ENCODE data around the gene CUL7.

The CUL7 gene

GRCh38 chr6:43016943-43017334 lies 36.7 kb downstream of the CUL7 start:
- peaks cover 14 to 34% (median 30%) of the 10 kb centered on the region in 3 donors for H3K36me3 ChIP-seq
- no peaks in the 10 kb centered on the region for H3K27me3 ChIP-seq
- H3K4me3 ChIP-seq, result no peak overlapping the region
- peak overlapping the region in 1 of 2 donors; percentile 45 for H3K27ac ChIP-seq
- intact Hi-C loops (cut with DNase I; ENCODE audit: low total_unique reads), result no loop called here
- TF ChIP-seq, protein P1, sequence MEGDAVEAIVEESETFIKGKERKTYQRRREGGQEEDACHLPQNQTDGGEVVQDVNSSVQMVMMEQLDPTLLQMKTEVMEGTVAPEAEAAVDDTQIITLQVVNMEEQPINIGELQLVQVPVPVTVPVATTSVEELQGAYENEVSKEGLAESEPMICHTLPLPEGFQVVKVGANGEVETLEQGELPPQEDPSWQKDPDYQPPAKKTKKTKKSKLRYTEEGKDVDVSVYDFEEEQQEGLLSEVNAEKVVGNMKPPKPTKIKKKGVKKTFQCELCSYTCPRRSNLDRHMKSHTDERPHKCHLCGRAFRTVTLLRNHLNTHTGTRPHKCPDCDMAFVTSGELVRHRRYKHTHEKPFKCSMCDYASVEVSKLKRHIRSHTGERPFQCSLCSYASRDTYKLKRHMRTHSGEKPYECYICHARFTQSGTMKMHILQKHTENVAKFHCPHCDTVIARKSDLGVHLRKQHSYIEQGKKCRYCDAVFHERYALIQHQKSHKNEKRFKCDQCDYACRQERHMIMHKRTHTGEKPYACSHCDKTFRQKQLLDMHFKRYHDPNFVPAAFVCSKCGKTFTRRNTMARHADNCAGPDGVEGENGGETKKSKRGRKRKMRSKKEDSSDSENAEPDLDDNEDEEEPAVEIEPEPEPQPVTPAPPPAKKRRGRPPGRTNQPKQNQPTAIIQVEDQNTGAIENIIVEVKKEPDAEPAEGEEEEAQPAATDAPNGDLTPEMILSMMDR (IDR thresholded peaks at IDR 0.05), result no peak
- H3K9me3 ChIP-seq, result no peaks in the 10 kb centered on the region
- no peak for DNase-seq
- H3K4me1 ChIP-seq, result peaks cover 0 to 58% (median 44%) of the 10 kb centered on the region in 4 donors

- TF ChIP-seq, protein P1 (IDR thresholded peaks at IDR 0.05), result no peak
- no peak for DNase-seq
- peaks cover 0 to 58% (median 45%) of the 10 kb centered on the region in 4 donors for H3K4me1 ChIP-seq
- peak overlapping the region in 1 of 2 donors; percentile 45 for H3K27ac ChIP-seq
- H3K27me3 ChIP-seq, result no peaks in the 10 kb centered on the region
- no peak overlapping the region for H3K4me3 ChIP-seq
- peaks cover 19 to 40% (median 36%) of the 10 kb centered on the region in 3 donors for H3K36me3 ChIP-seq
- H3K9me3 ChIP-seq, result no peaks in the 10 kb centered on the region
- intact Hi-C loops (cut with DNase I; ENCODE audit: low total_unique reads), result no loop called here
Observed at GRCh38 chr6:43016176-43016942, 37.3 kb downstream of the CUL7 start.

DNA sequence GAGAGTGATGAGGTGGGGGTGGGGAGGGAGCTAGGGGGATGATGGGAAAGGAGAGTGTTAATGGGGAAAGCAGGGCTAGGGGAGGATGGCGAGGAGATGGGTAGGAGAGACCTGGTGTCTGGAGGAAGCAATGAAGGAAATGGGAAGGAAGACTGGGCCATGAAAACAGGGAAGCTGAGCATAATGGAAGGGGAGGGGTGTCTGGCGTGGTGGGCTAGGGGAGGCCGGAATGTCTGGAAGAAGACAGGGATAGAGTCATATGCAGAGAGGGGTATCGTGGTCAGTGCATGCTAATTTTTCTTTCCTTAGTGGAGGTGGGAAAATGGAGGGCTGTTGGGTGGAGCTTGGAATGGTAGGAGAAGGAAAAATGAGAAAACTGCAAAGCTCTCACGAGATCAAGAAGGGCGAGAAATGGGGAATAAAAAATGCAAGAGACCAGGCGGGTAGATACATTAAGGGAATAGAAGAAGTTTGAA lies 39.2 kb downstream of the CUL7 start:
- Histone ChIP-seq H3K4me3 (peak overlapping the region; percentile 71 to 83), H3K27ac (peak overlapping the region; percentile 85 to 86), H3K4me1 (peaks cover 0 to 49% (median 41%) of the 10 kb centered on the region in 4 donors), H3K9me3 (no peaks in the 10 kb centered on the region), H3K36me3 (peaks cover 33 to 53% (median 47%) of the 10 kb centered on the region in 3 donors), H3K27me3 (no peaks in the 10 kb centered on the region)
- TF ChIP-seq, protein P1 (IDR thresholded peaks at IDR 0.05), result no peak
- intact Hi-C loops (cut with DNase I; ENCODE audit: low total_unique reads), result loop anchor here (5.0 kb wide), 3 partner anchors 38 to 108 kb away; partner anchors contain the start of genes CNPY3 and CUL7
- no peak for DNase-seq

GRCh38 chr6:43013843-43014433 lies 39.7 kb downstream of the CUL7 start, which contains the start of the genes KLHDC3 and MEA1:
TSS of gene KLHDC3 (plus strand) at chr6:43014249. CDS start at chr6:43017193, 2,944 bp downstream.
TSS of gene MEA1 (minus strand) at chr6:43013946. CDS start at chr6:43013813, 133 bp downstream.
- DNase-seq, result peak; percentile 99 to 100
- Histone ChIP-seq H3K27ac (peak within 1 kb of the TSS; percentile 86 to 89), H3K36me3 (peaks cover 33 to 53% (median 47%) of the 10 kb centered on the region in 3 donors), H3K4me1 (peaks cover 0 to 49% (median 41%) of the 10 kb centered on the region in 4 donors), H3K27me3 (no peaks in the 10 kb centered on the region), H3K9me3 (no peaks in the 10 kb centered on the region), H3K4me3 (peak within 1 kb of the TSS; percentile 71 to 83)
- TF ChIP-seq, protein P1 (IDR thresholded peaks at IDR 0.05), result no peak
- intact Hi-C loops (cut with DNase I; ENCODE audit: low total_unique reads), result loop anchor here (5.0 kb wide), 3 partner anchors 38 to 108 kb away; partner anchors contain the start of genes CNPY3 and CUL7

GRCh38 chr6:43013097-43013842 lies 40.4 kb downstream of the CUL7 start:
- H3K4me3 ChIP-seq, result peak overlapping the region; percentile 71 to 83
- no peaks in the 10 kb centered on the region for H3K27me3 ChIP-seq
- TF ChIP-seq, protein P1 (IDR thresholded peaks at IDR 0.05), result no peak
- peaks cover 35 to 53% (median 47%) of the 10 kb centered on the region in 3 donors for H3K36me3 ChIP-seq
- peaks cover 0 to 49% (median 41%) of the 10 kb centered on the region in 4 donors for H3K4me1 ChIP-seq
- DNase-seq, result no peak
- H3K27ac ChIP-seq, result peak overlapping the region; percentile 84 to 89
- intact Hi-C loops (cut with DNase I; ENCODE audit: low total_unique reads), result loop anchor here (5.0 kb wide), 3 partner anchors 39 to 109 kb away; partner anchors contain the start of genes CNPY3 and CUL7
- no peaks in the 10 kb centered on the region for H3K9me3 ChIP-seq
